PC-9 (cell line): ENCODE measurements around the gene FLYWCH1. TPM values are rescaled to one million over a fixed set of nuclear protein-coding genes. Genes with fewer than 3 reads are reported as not detected.

ENCODE experiments used
- BruUV-seq: library from RNA; stranded (reverse); fragments of 400-500 nt; replicated peaks from 2 replicates; lab custom pipeline; 2021; lab: Mats Ljungman, UMichigan
- CTCF ChIA-PET: fragments of 300-600 bp; sonication (Branson Sonifier 250); formaldehyde crosslinking; loops from one replicate; lab custom pipeline; 2022; ENCODE audit warnings: antibody characterized with exemption; lab: Charles Lee
- POLR2A ChIA-PET: fragments of 300-600 bp; sonication (Branson Sonifier 250); formaldehyde crosslinking; loops from one replicate; lab custom pipeline; 2022; ENCODE audit warnings: antibody characterized with exemption; ENCODE audit not compliant: unreplicated experiment; lab: Charles Lee
- DNase-seq, 2 experiments: peaks; one replicate each; pipeline versions ENCODE4 v3.0.0 to v3.0.0-alpha.2; 2015 to 2022; ENCODE audit warnings: mixed read lengths in 1 of 2
- H2AFZ ChIP-seq: fragments of 200-600 bp; sonication (generic); 2 replicates; pipeline ENCODE4 v1.8.1; 2017; ENCODE audit warnings: antibody characterized with exemption
- H3F3A ChIP-seq: fragments of 200-600 bp; sonication (generic); 2 replicates; pipeline ENCODE4 v1.8.1; 2017; ENCODE audit warnings: antibody characterized with exemption, mild to moderate bottlenecking, low read depth; ENCODE audit not compliant: insufficient read depth
- H3K27ac ChIP-seq: fragments of 200-600 bp; sonication (generic); 2 replicates; pipeline ENCODE4 v1.6.1; 2016; ENCODE audit warnings: mixed run types
- H3K27me3 ChIP-seq: fragments of 200-600 bp; sonication (generic); 2 replicates; pipeline ENCODE4 v1.6.1; 2016; ENCODE audit warnings: low read depth, mixed run types; ENCODE audit not compliant: insufficient read depth
- H3K36me3 ChIP-seq: fragments of 200-600 bp; sonication (generic); 2 replicates; pipeline ENCODE4 v1.6.1; 2016; ENCODE audit warnings: low read depth, mixed run types
- H3K4me1 ChIP-seq: fragments of 200-600 bp; sonication (generic); replicated peaks from 2 replicates; pipeline ENCODE4 v1.6.1; 2016; ENCODE audit warnings: mixed run types; ENCODE audit not compliant: insufficient read depth
- H3K4me2 ChIP-seq: fragments of 200-600 bp; sonication (generic); 2 replicates; pipeline ENCODE4 v1.6.1; 2017; ENCODE audit warnings: mixed run types
- H3K4me3 ChIP-seq: fragments of 200-600 bp; sonication (generic); 2 replicates; pipeline ENCODE4 v1.6.1; 2016; ENCODE audit warnings: mixed run types
- H3K79me2 ChIP-seq: fragments of 200-600 bp; sonication (generic); 2 replicates; pipeline ENCODE4 v1.6.1; 2017; ENCODE audit warnings: low read depth, mixed run types
- H3K9me2 ChIP-seq: fragments of 200-600 bp; sonication (generic); 2 replicates; pipeline ENCODE4 v1.8.1; 2017; ENCODE audit warnings: mild to moderate bottlenecking; ENCODE audit not compliant: insufficient read depth
- H3K9me3 ChIP-seq: fragments of 200-600 bp; sonication (generic); 2 replicates; pipeline ENCODE4 v1.8.1; 2016; ENCODE audit warnings: low read depth; ENCODE audit not compliant: insufficient read depth
- H4K20me1 ChIP-seq: fragments of 200-600 bp; sonication (generic); 2 replicates; pipeline ENCODE4 v1.8.1; 2017; ENCODE audit not compliant: insufficient read depth
- EZH2 ChIP-seq: fragments of 200-600 bp; sonication (generic); IDR thresholded peaks from 2 replicates; pipeline ENCODE4 v1.8.0; 2017; ENCODE audit warnings: antibody characterized with exemption, low read depth
- intact Hi-C: fragments of 100-400 bp; cut with micrococcal nuclease; formaldehyde crosslinking; loops from one replicate; pipeline ENCODE4 v1.10.0; 2022; ENCODE audit not compliant: unreplicated experiment
- total RNA-seq: library from RNA; stranded (reverse); gene quantifications from 2 replicates; pipeline ENCODE4 v1.2.3, GENCODE V29; 2021
- TF ChIP-seq, protein P1 (sequence below): fragments of 200-600 bp; sonication (generic); conservative IDR thresholded peaks from 2 replicates; pipeline ENCODE4 v1.6.1; 2017; ENCODE audit warnings: mixed run types, antibody characterized with exemption, mild to moderate bottlenecking, moderate library complexity

FLYWCH1 gene
- total RNA-seq, 1 experiment from 2014 or later, result 79.9 TPM

DNA sequence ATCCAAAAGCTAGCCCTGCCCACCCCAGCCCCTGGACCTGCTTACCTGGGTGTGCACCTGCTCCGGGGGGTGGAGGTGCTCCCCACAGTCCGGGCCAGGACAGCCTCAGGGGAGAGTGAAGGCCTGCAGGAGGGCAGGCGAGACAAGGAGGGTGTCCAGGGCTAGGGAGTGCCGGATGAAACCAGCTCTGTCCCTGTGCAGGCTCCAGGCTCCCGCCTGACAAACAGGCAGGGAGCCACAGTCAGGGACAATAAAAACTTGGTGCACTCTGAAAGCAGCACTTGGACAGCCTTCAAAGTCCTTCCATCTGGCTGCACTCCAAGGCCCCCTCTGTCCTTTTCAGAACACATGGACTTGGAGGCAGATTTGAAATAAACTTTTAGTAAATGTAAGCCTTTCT, 61.4 kb downstream of the FLYWCH1 start:
- no peak for TF ChIP-seq EZH2
- TF ChIP-seq, protein P1, sequence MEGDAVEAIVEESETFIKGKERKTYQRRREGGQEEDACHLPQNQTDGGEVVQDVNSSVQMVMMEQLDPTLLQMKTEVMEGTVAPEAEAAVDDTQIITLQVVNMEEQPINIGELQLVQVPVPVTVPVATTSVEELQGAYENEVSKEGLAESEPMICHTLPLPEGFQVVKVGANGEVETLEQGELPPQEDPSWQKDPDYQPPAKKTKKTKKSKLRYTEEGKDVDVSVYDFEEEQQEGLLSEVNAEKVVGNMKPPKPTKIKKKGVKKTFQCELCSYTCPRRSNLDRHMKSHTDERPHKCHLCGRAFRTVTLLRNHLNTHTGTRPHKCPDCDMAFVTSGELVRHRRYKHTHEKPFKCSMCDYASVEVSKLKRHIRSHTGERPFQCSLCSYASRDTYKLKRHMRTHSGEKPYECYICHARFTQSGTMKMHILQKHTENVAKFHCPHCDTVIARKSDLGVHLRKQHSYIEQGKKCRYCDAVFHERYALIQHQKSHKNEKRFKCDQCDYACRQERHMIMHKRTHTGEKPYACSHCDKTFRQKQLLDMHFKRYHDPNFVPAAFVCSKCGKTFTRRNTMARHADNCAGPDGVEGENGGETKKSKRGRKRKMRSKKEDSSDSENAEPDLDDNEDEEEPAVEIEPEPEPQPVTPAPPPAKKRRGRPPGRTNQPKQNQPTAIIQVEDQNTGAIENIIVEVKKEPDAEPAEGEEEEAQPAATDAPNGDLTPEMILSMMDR, result no peak
- no peak overlapping the region for H3K27ac ChIP-seq
- intact Hi-C loops, result no loop called here
- H3K4me1 ChIP-seq, result no peaks in the 10 kb centered on the region; the same call in 1 of the 2 replicates
- no peaks in the 10 kb centered on the region for H3K36me3 ChIP-seq
- BruUV-seq, result no TSS peak
- H3K4me3 ChIP-seq, result no peak overlapping the region
- H3K9me3 ChIP-seq, result no peaks in the 10 kb centered on the region
- no peak overlapping the region for H3K4me2 ChIP-seq
- H3K79me2 ChIP-seq, result peaks cover 6% of the 10 kb centered on the region; the same call in 1 of the 2 replicates
- no peaks in the 10 kb centered on the region for H3K27me3 ChIP-seq
- DNase-seq, result no peak
- POLR2A ChIA-PET, result interaction anchor here (0.6 kb wide), 1 partner anchor 14 kb away, joined by 4 read pairs; no protein-coding TSS in a partner anchor
- H3K9me2 ChIP-seq, result no peaks in the 10 kb centered on the region
- no peaks in the 10 kb centered on the region; the same call in 1 of the 2 replicates for H4K20me1 ChIP-seq
- no peak overlapping the region for H2AFZ ChIP-seq
- CTCF ChIA-PET, result no interaction called here
- H3F3A ChIP-seq, result peaks cover 19% of the 10 kb centered on the region; the same call in 1 of the 2 replicates

GRCh38 chr16:2973605-2974318, 62.0 kb downstream of the FLYWCH1 start:
- intact Hi-C loops, result no loop called here
- peaks cover 6% of the 10 kb centered on the region; the same call in 1 of the 2 replicates for H3K79me2 ChIP-seq
- TF ChIP-seq EZH2, result no peak
- TF ChIP-seq, protein P1, result no peak
- POLR2A ChIA-PET, result no interaction called here
- no peaks in the 10 kb centered on the region for H3K36me3 ChIP-seq
- H3F3A ChIP-seq, result peaks cover 19% of the 10 kb centered on the region; the same call in 1 of the 2 replicates
- CTCF ChIA-PET, result no interaction called here
- no peaks in the 10 kb centered on the region; the same call in 1 of the 2 replicates for H3K4me1 ChIP-seq
- H3K9me3 ChIP-seq, result no peaks in the 10 kb centered on the region
- H4K20me1 ChIP-seq, result no peaks in the 10 kb centered on the region; the same call in 1 of the 2 replicates
- no TSS peak for BruUV-seq
- no peaks in the 10 kb centered on the region for H3K9me2 ChIP-seq
- DNase-seq, result no peak
- no peak overlapping the region for H3K4me2 ChIP-seq
- H3K4me3 ChIP-seq, result no peak overlapping the region
- H2AFZ ChIP-seq, result no peak overlapping the region
- no peaks in the 10 kb centered on the region for H3K27me3 ChIP-seq
- H3K27ac ChIP-seq, result no peak overlapping the region

DNA sequence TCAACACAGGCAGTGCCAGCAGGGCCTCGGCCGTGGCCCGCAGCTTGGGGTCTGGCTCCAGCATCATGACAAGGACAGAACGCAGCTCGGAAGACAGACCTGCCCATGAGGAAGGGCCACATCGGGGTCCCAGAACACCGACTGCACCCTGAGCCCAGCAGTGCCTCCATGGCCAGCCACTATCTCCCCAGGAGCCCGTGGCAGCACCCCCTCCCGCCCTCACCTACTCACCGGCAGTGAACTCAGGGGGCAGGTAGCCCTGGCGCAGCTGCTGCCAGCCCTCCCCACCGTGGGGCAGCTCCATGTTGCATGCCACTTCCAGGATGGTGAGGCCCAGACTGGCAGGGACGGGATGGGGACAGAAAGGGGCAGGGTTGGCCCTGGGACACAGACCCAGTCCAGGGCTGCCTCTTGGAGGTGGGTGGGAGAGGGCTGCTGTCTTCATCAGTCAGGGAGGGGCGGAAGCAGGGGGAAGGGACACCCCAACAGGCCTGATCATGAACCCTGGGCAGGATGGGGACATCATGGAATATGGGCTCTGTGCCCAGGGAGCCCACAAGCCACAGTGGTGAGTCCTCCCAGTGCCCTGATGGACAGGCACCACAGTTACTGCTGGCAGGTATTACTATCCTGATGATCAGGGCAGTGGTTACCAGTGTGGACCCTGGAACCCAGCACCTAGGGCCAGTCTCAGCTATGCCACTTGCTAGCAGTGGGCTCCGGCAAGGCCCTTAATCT, 62.8 kb downstream of the FLYWCH1 start:
- Histone ChIP-seq H4K20me1 (no peaks in the 10 kb centered on the region; the same call in 1 of the 2 replicates), H2AFZ (no peak overlapping the region), H3K4me3 (no peak overlapping the region), H3K27me3 (no peaks in the 10 kb centered on the region), H3F3A (peaks cover 19% of the 10 kb centered on the region; the same call in 1 of the 2 replicates), H3K4me1 (peaks cover 4% of the 10 kb centered on the region), H3K4me2 (no peak overlapping the region), H3K36me3 (no peaks in the 10 kb centered on the region), H3K9me2 (no peaks in the 10 kb centered on the region), H3K79me2 (peaks cover 11% of the 10 kb centered on the region; the same call in 1 of the 2 replicates), H3K27ac (no peak overlapping the region), H3K9me3 (no peaks in the 10 kb centered on the region)
- CTCF ChIA-PET, result no interaction called here
- BruUV-seq, result no TSS peak
- TF ChIP-seq, protein P1, result no peak
- TF ChIP-seq EZH2, result no peak
- no peak for DNase-seq
- intact Hi-C loops, result no loop called here
- POLR2A ChIA-PET, result no interaction called here
